Lung (tissue), 12 donors: ENCODE data around the gene CHRNA3. TPM values are rescaled to one million over a fixed set of nuclear protein-coding genes. Genes with fewer than 3 reads are reported as not detected.

ENCODE experiments used
- ATAC-seq: fragments of 200-7000 bp; cut with Tn5 transposase; one replicate; pipeline ENCODE4 v1.9.1; 2020; ENCODE audit warnings: moderate number of reproducible peaks; ENCODE audit not compliant: insufficient read depth, low FRiP score
- DNase-seq, 3 donors: peaks; one replicate each; pipeline ENCODE4 v3.0.0-alpha.2; 2013 to 2017
- H3K27ac ChIP-seq, 2 donors: one replicate each; pipeline ENCODE4 v1.5.1; 2013; ENCODE audit warnings: mild to moderate bottlenecking in 2 of 2, moderate library complexity in 2 of 2, control low read depth in 1 of 2, inconsistent platforms in 1 of 2, low read depth in 1 of 2, low read length in 1 of 2
- H3K27me3 ChIP-seq, 3 donors: one replicate each; pipeline ENCODE4 v1.5.1; 2013; ENCODE audit warnings: low read length in 2 of 3; ENCODE audit not compliant: control insufficient read depth in 3 of 3, insufficient read depth in 3 of 3
- H3K36me3 ChIP-seq, 4 donors: one replicate each; pipeline ENCODE4 v1.5.1; 2013; ENCODE audit warnings: low read length in 4 of 4, mild to moderate bottlenecking in 1 of 4, moderate library complexity in 1 of 4; ENCODE audit not compliant: control insufficient read depth in 4 of 4, insufficient read depth in 4 of 4
- H3K4me1 ChIP-seq, 5 donors: one replicate each; pipeline ENCODE4 v1.5.1; 2013; ENCODE audit warnings: low read length in 5 of 5, mild to moderate bottlenecking in 2 of 5, moderate library complexity in 1 of 5; ENCODE audit not compliant: control insufficient read depth in 5 of 5, insufficient read depth in 5 of 5
- H3K4me3 ChIP-seq: one replicate; pipeline ENCODE4 v1.5.1; 2013; ENCODE audit warnings: mild to moderate bottlenecking, control low read depth, moderate library complexity
- H3K9ac ChIP-seq, 2 donors: one replicate each; pipeline ENCODE4 v1.5.1; 2013; ENCODE audit warnings: low read length in 2 of 2, control low read depth in 1 of 2; ENCODE audit not compliant: insufficient read depth in 1 of 2
- H3K9me3 ChIP-seq, 4 donors: one replicate each; pipeline ENCODE4 v1.5.1; 2013; ENCODE audit warnings: low read length in 3 of 4, mild to moderate bottlenecking in 1 of 4, moderate library complexity in 1 of 4; ENCODE audit not compliant: control insufficient read depth in 4 of 4, insufficient read depth in 3 of 4
- CTCF ChIP-seq: IDR thresholded peaks from 2 replicates; pipeline ENCODE4 v1.5.1; 2012; ENCODE audit warnings: mild to moderate bottlenecking; ENCODE audit errors: control extremely low read depth, extremely low read depth
- WGBS, 2 donors: extraction: QIAGEN DNeasy Blood & Tissue Kit; methylation state at CpG; one replicate each; pipeline ENCODE4 v1.1.7; 2013; 5-methylcytosine and 5-hydroxymethylcytosine counted together
- polyA plus RNA-seq, 2 donors: library from polyadenylated mRNA; stranded (reverse); fragments of 200-250 nt; gene quantifications; one replicate each; pipeline ENCODE4 v1.2.1, GENCODE V29; 2013
- total RNA-seq, 2 donors: library from RNA; depleted of rRNA in 1 of 2; stranded (reverse); fragments of >200 nt in 1 of 2; gene quantifications; one replicate each; pipeline ENCODE4 v1.2.1, GENCODE V29; 2014 to 2021
- donor health status: control.
- donor health status: control.
- donor health status: Bipolar disorder and iron deficiency.
- donor health status: healthy.
- donor health status: DM: yes; HTN: yes; CAD: no.

Gene CHRNA3
- total and polyA plus RNA-seq, 4 donors = 0.03 to 0.06 TPM; not detected in 2

GRCh38 chr15:78573416-78573815 lies 47.4 kb downstream of the CHRNA3 start:
- Histone ChIP-seq H3K36me3 (no peaks in the 10 kb centered on the region), H3K9me3 (no peaks in the 10 kb centered on the region), H3K9ac (no peak overlapping the region), H3K4me3 (no peak overlapping the region), H3K27me3 (peaks cover 0 to 3% (median 2%) of the 10 kb centered on the region in 3 donors), H3K4me1 (peaks cover 0 to 4% (median 0%) of the 10 kb centered on the region in 5 donors), H3K27ac (no peak overlapping the region)
- DNase-seq = no peak
- ATAC-seq = no peak
- TF ChIP-seq CTCF = no peak
- WGBS, 2 donors = 86 to 95% methylated on average over 4 of the region's 4 CpGs

- DNase-seq (no peak), ATAC-seq (no peak)
- 74 to 83% methylated on average over 4 of the region's 4 CpGs for WGBS, 2 donors
- H3K27ac ChIP-seq = no peak overlapping the region
- no peak for TF ChIP-seq CTCF
- H3K9me3 ChIP-seq = no peaks in the 10 kb centered on the region
- peaks cover 0 to 6% (median 0%) of the 10 kb centered on the region in 5 donors for H3K4me1 ChIP-seq
- no peak overlapping the region for H3K9ac ChIP-seq
- peaks cover 0 to 17% (median 9%) of the 10 kb centered on the region in 3 donors for H3K27me3 ChIP-seq
- H3K36me3 ChIP-seq = no peaks in the 10 kb centered on the region
- H3K4me3 ChIP-seq = no peak overlapping the region
These were observed 49.4 kb downstream of the CHRNA3 start for GRCh38 chr15:78571382-78571781.

GRCh38 chr15:78570710-78571109 lies 50.1 kb downstream of the CHRNA3 start:
- Histone ChIP-seq H3K4me1 (peaks cover 0 to 12% (median 4%) of the 10 kb centered on the region in 5 donors), H3K9me3 (no peaks in the 10 kb centered on the region), H3K4me3 (no peak overlapping the region), H3K27me3 (peaks cover 0 to 24% (median 15%) of the 10 kb centered on the region in 3 donors), H3K36me3 (no peaks in the 10 kb centered on the region), H3K27ac (no peak overlapping the region), H3K9ac (no peak overlapping the region)
- TF ChIP-seq CTCF = no peak
- DNase-seq = no peak
- no peak for ATAC-seq
- WGBS, 2 donors = 90 to 91% methylated on average over 2 of the region's 2 CpGs

GRCh38 chr15:78567531-78567930 lies 53.3 kb downstream of the CHRNA3 start:
- Histone ChIP-seq H3K36me3 (no peaks in the 10 kb centered on the region), H3K4me3 (no peak overlapping the region), H3K27me3 (peaks cover 0 to 35% (median 32%) of the 10 kb centered on the region in 3 donors), H3K9me3 (peaks cover 0 to 2% (median 0%) of the 10 kb centered on the region in 4 donors), H3K9ac (no peak overlapping the region), H3K27ac (no peak overlapping the region), H3K4me1 (peaks cover 0 to 19% (median 9%) of the 10 kb centered on the region in 5 donors)
- 48 to 69% methylated on average over 4 of the region's 4 CpGs for WGBS, 2 donors
- TF ChIP-seq CTCF = no peak
- ATAC-seq (no peak), DNase-seq (no peak)
